Measurements from ENCODE around the gene ODF2L.
"Not testable (repeated sequence)": the region's sequence is repeated elsewhere in the genome, so short reads cannot be mapped to it uniquely, and the experiment has no call there.

Gene ODF2L

DNA sequence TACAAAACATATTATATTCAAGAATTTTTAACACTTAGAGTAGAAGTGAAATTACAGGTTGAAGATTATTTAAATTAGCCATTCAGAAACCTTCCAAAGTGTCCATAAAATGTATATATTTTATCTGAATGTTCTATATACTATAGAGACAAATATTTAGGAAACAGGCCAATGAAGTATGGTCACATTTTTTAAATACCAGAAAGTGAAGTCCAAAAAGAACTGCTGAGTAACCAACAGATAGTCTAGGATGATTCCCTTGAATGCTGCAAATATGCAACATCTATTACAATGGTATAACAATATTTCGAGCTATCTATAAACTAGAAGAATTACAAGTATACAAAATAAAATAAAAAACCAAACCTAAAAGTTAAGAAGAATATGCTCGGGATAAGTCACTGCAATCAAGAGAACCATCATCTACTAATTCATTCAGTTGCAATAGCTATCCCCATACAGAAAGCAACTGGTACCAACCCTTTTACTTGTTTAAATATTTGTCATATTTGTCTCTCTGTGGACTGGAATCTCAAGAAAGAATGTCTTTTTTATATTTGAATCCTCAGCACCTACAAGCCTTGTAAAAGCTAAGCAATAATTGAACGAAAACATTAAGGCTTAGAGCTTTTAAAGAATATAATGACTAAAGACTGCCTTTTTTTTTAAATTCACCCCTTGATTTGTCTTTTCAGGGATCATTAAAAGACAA is 8.1 kb downstream of the ODF2L start:
- DNase-seq: no peak

- no peak for DNase-seq
Observed at GRCh38 chr1:86382878-86383277, 13.2 kb downstream of the ODF2L start.

DNA sequence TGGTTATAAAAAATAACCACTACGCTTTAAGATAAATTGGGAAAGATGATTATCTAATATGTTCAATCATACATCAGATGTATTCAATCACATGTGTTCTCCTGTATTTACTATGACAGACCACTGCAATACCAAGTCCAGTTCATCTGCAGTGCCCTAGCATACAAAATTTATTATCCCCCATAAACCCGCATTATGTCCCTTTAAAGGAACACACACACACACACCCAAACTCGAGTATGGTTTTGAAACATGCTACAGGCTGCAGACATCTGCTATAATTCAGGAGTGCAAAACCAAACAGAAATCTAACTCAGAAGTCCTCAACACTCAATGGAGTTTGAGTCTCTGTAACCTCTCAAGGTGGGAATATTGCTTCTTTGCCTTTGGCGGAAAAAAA is 14.9 kb downstream of the ODF2L start:
- no peak for DNase-seq

DNA sequence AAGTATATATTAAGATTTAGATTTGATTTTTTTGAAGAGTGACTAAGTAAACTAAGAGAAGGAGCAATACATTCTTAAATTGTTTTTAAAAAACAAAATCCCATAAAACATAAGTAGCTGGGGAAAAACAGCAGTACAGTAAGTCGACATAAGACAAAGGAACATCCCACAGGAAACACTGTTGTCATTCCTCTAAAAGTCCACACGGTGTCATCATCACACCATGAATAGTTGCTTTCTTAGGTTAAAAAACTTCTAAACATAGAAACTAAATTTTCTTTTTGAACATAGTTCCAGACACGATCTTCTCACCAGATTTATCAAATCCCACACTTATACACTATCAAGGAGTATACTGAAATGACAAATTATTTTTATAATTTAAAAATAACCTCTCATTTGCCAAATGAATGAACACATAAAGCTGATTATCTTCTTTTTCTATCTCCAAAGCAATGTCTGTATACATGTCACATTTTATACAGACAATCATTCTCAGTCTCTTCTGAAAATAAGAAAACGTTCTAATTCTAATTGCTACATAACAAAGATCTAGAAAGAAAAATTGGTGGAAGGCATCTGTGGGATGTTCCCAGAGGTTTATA is 15.8 kb downstream of the ODF2L start:
- DNase-seq: no peak

DNA sequence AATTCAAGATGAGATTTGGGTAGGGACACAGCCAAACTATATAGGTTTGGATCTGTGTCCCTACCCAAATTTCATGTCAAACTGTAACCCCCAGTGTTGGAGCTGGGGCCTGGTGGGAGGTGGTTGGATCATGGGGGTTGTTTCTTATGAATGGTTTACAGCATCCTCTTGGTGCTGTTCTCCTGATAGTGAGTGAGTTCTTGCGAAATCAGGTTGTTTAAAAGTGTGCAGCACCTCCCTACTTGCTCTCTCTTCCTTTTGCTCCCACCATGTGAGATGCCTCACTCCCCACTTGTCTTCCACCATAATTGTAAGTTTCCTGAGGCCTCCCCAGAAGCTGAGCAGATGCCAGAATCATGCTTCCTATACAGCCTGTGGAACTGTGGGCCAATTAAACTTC is 17.3 kb downstream of the ODF2L start:
- no peak for DNase-seq

- no peak for DNase-seq
Observed at GRCh38 chr1:86377341-86377740, 18.8 kb downstream of the ODF2L start.

- no peak for DNase-seq
Observed at GRCh38 chr1:86375688-86376087, 20.4 kb downstream of the ODF2L start.

- no peak for DNase-seq
Observed at GRCh38 chr1:86370601-86371022, 25.5 kb downstream of the ODF2L start.

DNA sequence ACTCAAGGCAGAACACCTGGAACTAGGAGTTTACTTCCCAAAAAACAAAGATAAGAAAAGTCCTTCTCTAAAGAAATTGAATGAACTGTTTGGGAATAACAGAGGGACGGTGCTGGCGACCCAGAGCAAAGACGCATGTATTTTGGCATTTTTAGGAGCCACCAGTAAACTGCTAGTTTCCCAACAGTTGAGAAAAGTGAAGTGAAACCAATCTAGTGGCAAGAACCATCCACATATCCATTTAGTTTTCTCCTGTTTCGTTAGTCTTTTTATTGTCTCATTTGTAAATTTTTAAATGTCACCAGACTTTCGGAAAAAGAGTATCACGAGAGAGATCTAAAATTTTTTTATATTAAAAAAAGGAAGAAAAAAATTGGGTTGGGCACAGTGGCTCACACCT is 30.2 kb downstream of the ODF2L start:
- DNase-seq: no peak

GRCh38 chr1:86362807-86363206 is 33.3 kb downstream of the ODF2L start:
- no peak for DNase-seq

- DNase-seq: no peak
Observed at GRCh38 chr1:86357796-86358195, 38.3 kb downstream of the ODF2L start.

GRCh38 chr1:86356247-86356646 is 39.9 kb downstream of the ODF2L start:
- DNase-seq: no peak

DNA sequence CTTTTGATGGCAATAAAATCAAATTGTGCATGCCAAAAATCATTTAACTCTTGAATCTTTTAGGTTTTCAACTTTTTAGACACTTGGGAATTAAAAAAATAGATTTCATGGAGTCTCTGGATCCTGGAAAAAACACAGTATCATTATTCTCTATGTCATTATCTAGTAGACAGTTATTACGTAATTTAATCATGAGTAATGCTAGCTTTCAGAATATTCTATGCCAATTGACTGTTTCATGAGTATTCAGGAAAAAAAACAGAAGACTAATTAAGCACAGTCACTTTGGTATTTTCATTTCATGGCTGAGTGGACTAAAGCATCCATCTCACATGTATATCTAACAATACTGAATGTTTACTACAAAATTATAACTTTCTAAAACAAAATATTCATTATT is 44.0 kb downstream of the ODF2L start:
- DNase-seq: no peak

DNA sequence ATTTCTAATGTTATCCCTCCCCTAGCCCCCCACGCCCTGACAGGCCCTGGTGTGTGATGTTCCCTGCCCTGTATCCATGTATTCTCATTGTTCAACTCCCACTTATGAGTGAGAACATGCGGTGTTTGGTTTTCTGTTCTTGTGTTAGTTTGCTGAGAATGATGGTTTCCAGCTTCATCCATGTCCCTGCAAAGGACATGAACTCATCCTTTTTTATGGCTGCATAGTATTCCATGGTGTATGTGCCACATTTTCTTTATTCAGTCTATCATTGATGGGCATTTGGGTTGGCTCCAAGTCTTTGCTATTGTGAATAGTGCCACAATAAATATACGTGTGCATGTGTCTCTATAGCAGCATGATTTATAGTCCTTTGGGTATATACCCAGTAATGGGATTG is 45.9 kb downstream of the ODF2L start:
- DNase-seq: not testable (repeated sequence)

DNA sequence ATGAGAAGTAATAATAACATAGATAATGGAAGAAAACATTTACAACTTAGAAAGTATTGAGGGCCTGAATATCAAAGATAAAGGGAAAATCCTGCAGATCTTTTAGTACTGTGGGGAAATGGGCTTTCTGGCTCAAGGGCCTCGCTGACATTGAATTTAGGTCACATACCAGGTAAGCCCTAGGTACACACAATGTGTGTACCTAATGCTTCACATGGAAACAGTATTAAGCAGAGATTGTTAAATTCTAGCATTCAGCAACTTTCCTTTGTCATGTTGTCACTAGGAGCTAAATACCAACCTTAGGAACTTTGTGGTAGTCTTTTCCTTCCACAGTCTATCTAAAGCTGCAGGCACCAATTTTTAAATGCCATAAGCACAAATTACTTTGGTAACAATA is 49.7 kb downstream of the ODF2L start:
- DNase-seq: no peak

DNA sequence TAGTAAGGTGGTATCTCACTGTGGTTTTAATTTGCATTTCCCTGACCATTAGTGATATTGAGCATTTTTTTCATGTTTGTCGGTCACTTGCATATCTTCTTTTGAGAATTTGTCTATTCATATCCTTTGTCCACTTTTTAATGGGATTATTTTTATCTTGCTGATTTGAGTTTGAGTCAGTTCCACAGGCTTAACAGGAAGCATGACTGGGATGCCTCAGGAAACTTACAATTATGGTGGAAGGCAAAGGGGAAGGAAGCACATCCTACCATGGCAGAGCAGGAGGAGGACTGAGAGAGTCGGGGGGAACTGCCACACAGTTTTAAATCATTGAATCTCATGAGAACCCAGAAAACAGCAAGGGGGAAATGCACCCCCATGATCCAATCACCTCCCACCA is 51.1 kb downstream of the ODF2L start:
- DNase-seq: no peak

- no peak for DNase-seq
Observed at GRCh38 chr1:86339906-86340305, 56.2 kb downstream of the ODF2L start.

- DNase-seq: no peak
Observed at GRCh38 chr1:86339014-86339812, 56.9 kb downstream of the ODF2L start.

DNA sequence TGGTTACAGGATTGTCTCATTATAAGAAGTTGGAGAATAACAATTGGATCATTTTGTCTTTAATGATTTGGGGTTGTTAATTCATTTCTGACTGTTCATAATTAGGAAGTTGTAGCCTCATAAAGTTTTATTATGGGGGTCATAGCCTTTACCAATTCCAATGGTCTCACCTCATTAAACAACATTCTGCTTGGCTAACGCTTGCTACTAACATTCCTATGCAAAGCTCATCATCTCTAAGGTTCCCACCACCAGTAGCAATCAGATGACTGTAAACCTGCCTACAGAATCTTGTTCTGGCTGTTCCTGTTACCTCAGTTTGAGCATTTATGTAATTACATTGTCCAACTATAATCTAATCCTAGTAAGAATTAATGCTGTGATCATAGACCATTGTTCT is 60.2 kb downstream of the ODF2L start:
- no peak for DNase-seq

- no peak for DNase-seq
Observed at GRCh38 chr1:86325264-86325663, 70.9 kb downstream of the ODF2L start.

- no peak for DNase-seq
Observed at GRCh38 chr1:86324130-86324822, 71.8 kb downstream of the ODF2L start.

GRCh38 chr1:86322241-86322640 is 73.9 kb downstream of the ODF2L start:
- DNase-seq: no peak

- no peak for DNase-seq
Observed at GRCh38 chr1:86318436-86318835, 77.7 kb downstream of the ODF2L start.

DNA sequence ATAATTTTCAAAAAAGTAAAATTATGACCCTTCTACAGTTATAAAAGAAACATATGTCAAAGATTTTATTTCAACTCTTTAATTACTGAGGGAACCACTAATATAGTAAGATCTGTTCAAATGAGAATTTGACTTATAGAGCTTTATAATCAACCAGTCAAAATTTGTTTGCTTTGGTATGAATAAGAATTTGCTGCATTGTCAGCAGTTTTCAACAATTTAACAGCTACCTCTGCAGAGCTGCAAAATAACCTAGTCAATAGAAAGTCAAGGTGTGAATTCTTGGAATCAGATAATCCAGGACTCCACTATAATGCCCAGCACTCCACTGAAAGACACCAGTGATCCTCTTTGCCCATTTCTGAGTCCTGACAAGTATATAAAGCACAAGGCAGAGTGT is 78.2 kb downstream of the ODF2L start:
- DNase-seq: no peak
